ENCODE data around the gene EEA1.

The EEA1 gene

DNA sequence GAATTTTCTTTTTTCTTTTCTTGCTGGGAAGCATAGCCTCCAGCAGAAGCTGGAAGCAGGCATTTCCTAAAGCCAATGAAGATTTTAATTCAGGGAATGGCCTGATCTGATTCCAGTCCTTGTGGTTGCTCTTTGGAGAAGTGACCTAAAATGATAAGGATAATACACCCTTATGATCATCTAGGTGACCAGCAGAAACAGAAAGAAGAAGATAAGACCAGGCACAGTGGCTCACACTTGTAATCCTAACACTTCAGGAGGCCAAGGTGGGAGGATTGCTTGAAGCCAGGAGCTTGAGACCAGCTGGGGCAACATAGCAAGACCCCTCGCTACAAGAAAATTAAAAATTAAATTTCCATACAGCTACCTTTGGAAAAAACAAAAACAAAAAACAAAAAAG, 51.2 kb downstream of the EEA1 start:
- DNase-seq, result no peak

- DNase-seq, result no peak
Measured at GRCh38 chr12:92876496-92876895, 52.6 kb downstream of the EEA1 start.

GRCh38 chr12:92871116-92871515, 58.0 kb downstream of the EEA1 start:
- DNase-seq, result no peak

GRCh38 chr12:92866418-92866817, 62.7 kb downstream of the EEA1 start:
- no peak for DNase-seq

DNA sequence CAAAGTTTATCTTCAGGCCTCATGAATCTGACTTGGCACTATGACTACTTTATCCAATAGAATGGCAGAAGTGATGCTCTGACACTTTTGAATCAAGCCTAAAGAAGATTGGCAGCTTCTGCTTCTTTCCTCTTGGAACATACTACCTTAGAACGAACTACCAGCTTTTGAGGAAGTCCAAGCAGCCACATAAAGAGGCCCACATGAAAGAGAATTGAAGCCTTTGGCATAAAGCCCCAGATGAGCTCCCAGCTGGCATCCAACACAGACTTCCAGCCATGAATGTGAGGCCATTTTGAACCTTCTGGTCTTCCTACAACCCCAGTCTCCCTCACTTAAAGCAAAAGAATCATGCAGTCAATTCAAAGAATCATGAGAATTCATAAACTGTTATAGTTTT, 65.8 kb downstream of the EEA1 start:
- DNase-seq, result no peak

DNA sequence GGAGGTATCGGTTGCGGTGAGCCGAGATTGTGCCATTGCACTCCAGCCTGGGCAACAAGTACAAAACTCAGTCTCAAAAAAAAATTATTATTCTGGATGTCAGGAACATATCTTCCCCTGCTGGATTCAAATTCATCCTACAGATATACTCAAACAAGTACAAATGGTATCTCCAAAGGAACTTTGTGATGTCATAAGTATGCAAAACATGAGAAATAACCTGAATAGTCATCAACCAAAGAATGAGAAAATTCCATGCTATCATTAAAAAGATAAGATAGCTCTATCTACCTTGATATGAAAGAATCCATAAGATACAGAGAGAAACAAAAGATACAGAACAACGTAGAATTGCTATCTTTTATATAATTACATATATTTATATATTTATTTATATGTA, 67.7 kb downstream of the EEA1 start:
- no peak for DNase-seq

DNA sequence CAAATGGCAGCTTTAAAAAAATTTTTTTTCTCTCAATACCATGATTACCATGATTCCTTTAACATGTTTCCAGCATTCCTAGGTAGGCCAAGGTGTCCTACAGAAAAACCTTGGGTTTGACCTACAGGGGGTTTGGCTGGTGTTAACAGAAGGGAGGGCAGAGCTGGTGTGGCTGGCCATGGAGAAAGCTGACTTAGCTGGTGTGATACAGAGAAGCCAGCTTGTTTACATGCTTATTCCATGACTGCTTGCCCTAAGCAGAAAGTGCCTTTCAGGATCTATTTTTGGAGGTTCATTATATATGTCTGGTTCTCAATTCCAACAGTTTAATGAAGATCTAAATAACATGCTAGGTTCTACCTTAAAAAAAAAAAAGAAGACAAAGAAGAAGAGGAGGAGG, 68.6 kb downstream of the EEA1 start:
- peak; percentile 2 for DNase-seq

- DNase-seq, result peak; percentile 92
Measured at GRCh38 chr12:92859650-92860386, 69.3 kb downstream of the EEA1 start.

DNA sequence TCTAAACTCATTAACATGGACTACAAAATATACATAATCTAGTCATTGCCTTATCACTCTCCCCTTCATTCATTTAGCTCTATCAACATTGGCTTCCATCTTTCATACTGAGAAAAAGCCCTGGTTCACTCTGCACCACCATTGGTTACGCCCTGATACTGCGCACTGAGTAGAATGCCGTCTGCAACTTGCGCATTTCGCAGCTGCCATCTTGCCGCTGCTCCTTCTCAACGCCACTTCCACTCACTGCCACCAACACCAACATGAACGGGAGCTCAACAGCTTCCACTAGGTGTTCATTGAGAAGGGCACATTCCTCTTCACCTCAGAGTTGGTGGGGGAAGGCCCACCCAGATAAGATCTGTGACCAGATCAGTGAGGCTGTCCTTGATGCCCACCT, 71.3 kb downstream of the EEA1 start:
- DNase-seq, result no peak

- no peak for DNase-seq
Measured at GRCh38 chr12:92854344-92854743, 74.8 kb downstream of the EEA1 start.

- DNase-seq, result no peak
Measured at GRCh38 chr12:92848740-92849139, 80.4 kb downstream of the EEA1 start.

- no peak for DNase-seq
Measured at GRCh38 chr12:92847368-92847767, 81.7 kb downstream of the EEA1 start.

- no peak for DNase-seq
Measured at GRCh38 chr12:92845329-92845728, 83.8 kb downstream of the EEA1 start.

DNA sequence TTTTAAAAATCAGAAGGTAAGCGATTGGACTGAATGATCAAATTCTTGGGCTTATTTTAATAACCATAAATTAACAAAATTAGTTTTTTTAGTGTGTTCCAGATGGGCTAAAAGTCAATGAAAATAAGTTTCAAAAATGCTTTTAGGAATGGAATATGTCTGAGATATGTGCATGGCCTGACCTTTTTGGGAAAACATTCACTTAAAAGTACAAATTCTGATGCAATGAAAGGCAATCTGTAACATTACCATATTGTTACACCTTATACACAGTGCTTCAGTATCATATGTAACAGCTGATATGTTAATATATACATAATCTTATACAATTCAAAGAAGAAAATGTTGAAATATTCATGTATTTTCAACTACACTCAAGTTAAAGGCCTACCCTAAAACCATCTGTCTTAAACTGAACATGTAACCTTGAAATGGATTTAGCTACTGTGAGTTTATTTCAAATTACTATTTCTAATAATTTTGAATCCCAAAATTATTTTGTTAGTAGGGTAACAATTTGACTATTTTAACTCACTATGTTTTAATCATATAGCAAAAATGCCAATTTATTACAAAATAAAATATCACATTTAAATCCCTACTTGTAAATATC, 84.8 kb downstream of the EEA1 start:
- DNase-seq, result no peak

DNA sequence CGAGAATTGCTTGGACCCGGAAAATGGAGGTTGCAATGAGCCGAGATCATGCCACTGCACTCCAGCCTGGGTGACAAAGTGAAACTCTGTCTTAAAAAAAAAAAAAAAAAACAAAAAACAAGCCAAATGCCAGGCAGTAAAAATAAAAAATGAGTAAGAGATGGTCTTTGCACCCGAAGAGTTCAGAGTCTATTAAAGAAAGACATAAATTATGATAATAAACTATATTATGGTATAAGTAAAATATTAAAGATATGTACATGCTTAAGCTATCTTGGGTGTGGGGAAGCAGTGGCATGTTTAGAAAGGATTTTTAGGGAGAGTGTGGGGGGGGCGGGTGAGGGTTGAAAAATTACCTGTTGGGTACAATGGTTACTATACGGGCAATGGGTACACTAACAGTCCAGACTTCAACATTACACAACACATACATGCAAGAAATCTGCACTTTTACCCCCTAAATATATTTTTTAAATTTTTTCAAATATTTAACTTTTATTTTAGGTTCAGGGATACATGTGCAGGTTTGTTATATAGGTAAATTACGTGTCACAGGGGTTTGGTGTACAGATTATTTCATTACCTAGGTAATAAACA, 99.3 kb downstream of the EEA1 start:
- DNase-seq, result no peak

DNA sequence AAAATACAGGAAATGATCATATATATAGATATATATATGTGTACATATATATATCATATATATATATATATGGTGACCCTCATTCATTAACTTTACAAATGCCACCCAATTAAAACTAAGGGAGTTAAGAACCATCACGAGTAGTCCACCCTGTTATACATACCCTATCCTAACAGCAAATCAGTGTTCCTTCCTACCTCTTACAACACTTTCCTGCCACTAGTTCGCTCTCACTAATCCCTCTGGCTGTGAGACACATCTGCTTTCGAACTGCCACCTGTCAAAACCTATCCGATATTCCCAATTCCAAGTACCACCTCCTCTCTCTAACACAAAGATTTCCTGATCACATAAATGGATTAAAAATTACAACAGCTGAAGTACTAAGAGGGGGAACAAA, 100.5 kb downstream of the EEA1 start:
- no peak for DNase-seq

GRCh38 chr12:92827836-92828431, 101.2 kb downstream of the EEA1 start:
- peak; percentile 32 for DNase-seq

GRCh38 chr12:92821142-92821541, 108.0 kb downstream of the EEA1 start:
- no peak for DNase-seq

DNA sequence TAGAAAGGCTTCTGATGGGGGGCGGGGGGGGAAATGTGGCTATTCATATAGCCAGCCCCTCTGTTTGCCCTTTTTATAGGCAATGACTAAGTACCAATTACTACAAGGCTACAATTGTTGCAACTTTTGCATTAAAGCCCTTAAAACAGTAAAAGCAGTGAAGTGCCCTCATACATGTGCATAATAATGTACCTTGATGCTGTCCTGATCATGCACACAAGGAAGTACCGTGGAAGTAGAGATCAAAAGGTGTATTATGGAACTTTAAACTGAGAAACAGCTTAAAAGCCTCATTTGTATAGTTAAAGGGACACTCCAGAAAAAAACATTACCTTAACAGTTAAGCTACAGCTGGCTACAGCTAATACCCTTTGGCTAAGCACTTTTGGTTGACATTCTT, 114.5 kb downstream of the EEA1 start:
- no peak for DNase-seq

- no peak for DNase-seq
Measured at GRCh38 chr12:92810370-92810769, 118.7 kb downstream of the EEA1 start.

- DNase-seq, result no peak
Measured at GRCh38 chr12:92803903-92804302, 125.2 kb downstream of the EEA1 start.

- DNase-seq, result no peak
Measured at GRCh38 chr12:92802906-92803305, 126.2 kb downstream of the EEA1 start.

GRCh38 chr12:92796650-92797049, 132.4 kb downstream of the EEA1 start:
- DNase-seq, result no peak

- DNase-seq, result no peak
Measured at GRCh38 chr12:92794814-92795213, 134.3 kb downstream of the EEA1 start.
